Ovary (tissue), 3 donors: ENCODE data around the gene MAOA.

Source experiments
- EP300 ChIP-seq: sonication (generic); formaldehyde crosslinking; IDR thresholded peaks from one replicate; pipeline ENCODE4 v1.6.1; 2017; ENCODE audit warnings: antibody characterized with exemption
- TF ChIP-seq, protein P1 (sequence below), 3 donors: fragments of 450-650 bp in 2 of 3; fragments of 200-600 bp in 1 of 3; IDR thresholded peaks; one replicate each; pipeline versions ENCODE4 v1.5.1 to v1.8.0; 2016 to 2022; ENCODE audit warnings: antibody characterized with exemption in 3 of 3, mild to moderate bottlenecking in 1 of 3
- donor health status: DM: no; HTN: no; CAD: no.

DNA sequence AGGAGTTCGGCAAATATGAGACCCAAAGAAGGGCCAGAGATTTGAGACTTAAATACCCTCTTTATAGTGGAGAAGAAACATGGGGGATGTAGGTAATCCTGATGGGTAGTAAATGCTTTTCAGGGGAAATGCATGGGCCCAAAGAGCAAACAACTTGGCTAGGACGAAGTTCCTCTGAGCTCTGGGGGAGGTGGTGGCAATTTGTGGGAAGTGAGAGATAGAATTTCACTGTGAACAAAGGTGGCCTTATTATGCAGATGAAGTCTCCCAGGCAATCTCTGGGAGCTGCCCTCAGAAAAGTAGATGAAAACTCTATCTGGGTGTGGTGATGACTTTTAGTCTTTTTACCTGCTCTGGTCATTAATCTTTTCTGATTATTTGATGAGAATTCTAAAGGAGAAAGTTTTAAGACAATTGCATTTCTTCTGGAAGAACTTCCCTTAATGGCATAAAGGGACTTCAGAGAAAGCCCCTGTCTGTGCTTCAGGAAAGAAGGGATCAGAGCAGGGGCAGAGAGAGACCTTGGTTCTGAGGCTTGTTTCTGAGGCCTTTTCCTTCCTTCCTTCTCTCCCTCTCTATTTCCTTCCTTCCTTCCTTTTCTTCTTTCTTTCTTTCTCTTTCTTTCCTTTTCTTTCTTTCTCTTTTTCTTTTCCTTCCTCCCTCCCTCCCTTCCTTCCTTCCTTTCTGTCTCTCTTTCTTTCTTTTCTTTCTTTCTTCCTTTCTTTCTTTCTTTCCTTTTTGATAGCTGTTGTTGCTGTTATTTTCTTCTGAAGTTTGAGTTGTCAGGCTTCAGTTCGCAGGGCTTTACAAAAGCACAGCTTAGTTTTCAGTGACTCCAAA is 37.5 kb upstream of the MAOA start:
- TF ChIP-seq, protein P1, sequence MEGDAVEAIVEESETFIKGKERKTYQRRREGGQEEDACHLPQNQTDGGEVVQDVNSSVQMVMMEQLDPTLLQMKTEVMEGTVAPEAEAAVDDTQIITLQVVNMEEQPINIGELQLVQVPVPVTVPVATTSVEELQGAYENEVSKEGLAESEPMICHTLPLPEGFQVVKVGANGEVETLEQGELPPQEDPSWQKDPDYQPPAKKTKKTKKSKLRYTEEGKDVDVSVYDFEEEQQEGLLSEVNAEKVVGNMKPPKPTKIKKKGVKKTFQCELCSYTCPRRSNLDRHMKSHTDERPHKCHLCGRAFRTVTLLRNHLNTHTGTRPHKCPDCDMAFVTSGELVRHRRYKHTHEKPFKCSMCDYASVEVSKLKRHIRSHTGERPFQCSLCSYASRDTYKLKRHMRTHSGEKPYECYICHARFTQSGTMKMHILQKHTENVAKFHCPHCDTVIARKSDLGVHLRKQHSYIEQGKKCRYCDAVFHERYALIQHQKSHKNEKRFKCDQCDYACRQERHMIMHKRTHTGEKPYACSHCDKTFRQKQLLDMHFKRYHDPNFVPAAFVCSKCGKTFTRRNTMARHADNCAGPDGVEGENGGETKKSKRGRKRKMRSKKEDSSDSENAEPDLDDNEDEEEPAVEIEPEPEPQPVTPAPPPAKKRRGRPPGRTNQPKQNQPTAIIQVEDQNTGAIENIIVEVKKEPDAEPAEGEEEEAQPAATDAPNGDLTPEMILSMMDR (IDR thresholded peaks at IDR 0.05) = no peak
- TF ChIP-seq EP300 = no peak
